Activated T-cell treated with anti-CD3 and anti-CD28 coated beads, Interleukin-2, amount 50 U/mL, for 4 hours (primary cell): ENCODE results near the gene ZNF618. TPM values are rescaled to one million over a fixed set of nuclear protein-coding genes. Genes with fewer than 3 reads are reported as not detected.

Experiments used
- ATAC-seq, 2 donors: fragments of 200-7000 bp; cut with Tn5 transposase; one replicate each; pipeline ENCODE4 v1.10.0; 2021
- DNase-seq: peaks from one replicate; pipeline ENCODE4 v3.0.0-alpha.2; 2020
- H3K27me3 Mint-ChIP-seq: one replicate; pipeline ENCODE4 v1.8.0; 2021; ENCODE audit warnings: low read depth, mixed read lengths
- H3K36me3 Mint-ChIP-seq: one replicate; pipeline ENCODE4 v1.8.0; 2022; ENCODE audit warnings: mixed read lengths; ENCODE audit not compliant: insufficient read depth
- H3K4me1 Mint-ChIP-seq: one replicate; pipeline ENCODE4 v1.8.0; 2021; ENCODE audit warnings: low read depth, mixed read lengths
- H3K4me3 Mint-ChIP-seq: one replicate; pipeline ENCODE4 v1.8.0; 2021; ENCODE audit warnings: mild to moderate bottlenecking, moderate library complexity, mixed read lengths
- H3K9me3 Mint-ChIP-seq: one replicate; pipeline ENCODE4 v1.8.0; 2021; ENCODE audit warnings: mixed read lengths
- total RNA-seq, 3 donors: library from RNA; stranded (reverse); gene quantifications; one replicate each; pipeline ENCODE4 v1.2.1, GENCODE V29; 2021

The ZNF618 gene
- total RNA-seq, result under 1 TPM; 0.19 to 0.48 (median 0.21) TPM

- peaks cover 1% of the 10 kb centered on the region for H3K4me1 Mint-ChIP-seq
- peaks cover 28% of the 10 kb centered on the region for H3K27me3 Mint-ChIP-seq
- peak within 1 kb of the TSS; percentile 81 for H3K4me3 Mint-ChIP-seq
- DNase-seq (no peak), ATAC-seq (peak; percentile 83)
- no peaks in the 10 kb centered on the region for H3K9me3 Mint-ChIP-seq
- no peaks in the 10 kb centered on the region for H3K36me3 Mint-ChIP-seq
Observed at GRCh38 chr9:113876151-113876992, at the start of gene ZNF618. Gene ZNF618 (plus strand): TSS chr9:113876309. CDS start chr9:113876381, 72 bp downstream.

- Mint-ChIP-seq H3K9me3 (peaks cover 17% of the 10 kb centered on the region), H3K36me3 (peaks cover 4% of the 10 kb centered on the region), H3K27me3 (peaks cover 12% of the 10 kb centered on the region), H3K4me3 (no peak overlapping the region), H3K4me1 (peaks cover 3% of the 10 kb centered on the region)
- DNase-seq (no peak), ATAC-seq (no peak)
Observed at GRCh38 chr9:113828221-113828620, 47.9 kb upstream of the ZNF618 start.

- Mint-ChIP-seq H3K9me3 (peaks cover 8% of the 10 kb centered on the region), H3K4me3 (no peak overlapping the region), H3K36me3 (no peaks in the 10 kb centered on the region), H3K4me1 (no peaks in the 10 kb centered on the region), H3K27me3 (peaks cover 3% of the 10 kb centered on the region)
- no peak for ATAC-seq
- DNase-seq, result no peak
Observed at GRCh38 chr9:113837334-113837733, 38.8 kb upstream of the ZNF618 start.

GRCh38 chr9:113842086-113842485 lies 34.0 kb upstream of the ZNF618 start:
- H3K36me3 Mint-ChIP-seq, result no peaks in the 10 kb centered on the region
- no peak overlapping the region for H3K4me3 Mint-ChIP-seq
- H3K27me3 Mint-ChIP-seq, result no peaks in the 10 kb centered on the region
- DNase-seq (no peak), ATAC-seq (no peak)
- peaks cover 7% of the 10 kb centered on the region for H3K9me3 Mint-ChIP-seq
- H3K4me1 Mint-ChIP-seq, result no peaks in the 10 kb centered on the region

- no peaks in the 10 kb centered on the region for H3K27me3 Mint-ChIP-seq
- no peak for DNase-seq
- no peaks in the 10 kb centered on the region for H3K4me1 Mint-ChIP-seq
- H3K36me3 Mint-ChIP-seq, result no peaks in the 10 kb centered on the region
- H3K4me3 Mint-ChIP-seq, result no peak overlapping the region
- peaks cover 8% of the 10 kb centered on the region for H3K9me3 Mint-ChIP-seq
- no peak for ATAC-seq
Observed at GRCh38 chr9:113844466-113844865, 31.6 kb upstream of the ZNF618 start.

- Mint-ChIP-seq H3K4me3 (no peak overlapping the region), H3K4me1 (peaks cover 2% of the 10 kb centered on the region), H3K27me3 (peaks cover 15% of the 10 kb centered on the region), H3K9me3 (peaks cover 21% of the 10 kb centered on the region), H3K36me3 (no peaks in the 10 kb centered on the region)
- no peak for ATAC-seq
- DNase-seq, result no peak
Observed at GRCh38 chr9:113851359-113851758, 24.8 kb upstream of the ZNF618 start.

- ATAC-seq, result peak in 1 of 2 donors; percentile 27
- Mint-ChIP-seq H3K4me1 (peaks cover 2% of the 10 kb centered on the region), H3K27me3 (peaks cover 15% of the 10 kb centered on the region)
Observed at GRCh38 chr9:113851873-113852272, 24.2 kb upstream of the ZNF618 start.

GRCh38 chr9:113853333-113853732 lies 22.8 kb upstream of the ZNF618 start:
- peaks cover 16% of the 10 kb centered on the region for H3K9me3 Mint-ChIP-seq
- H3K36me3 Mint-ChIP-seq, result no peaks in the 10 kb centered on the region
- ATAC-seq (no peak), DNase-seq (no peak)
- H3K4me1 Mint-ChIP-seq, result peaks cover 2% of the 10 kb centered on the region
- H3K27me3 Mint-ChIP-seq, result peaks cover 15% of the 10 kb centered on the region
- no peak overlapping the region for H3K4me3 Mint-ChIP-seq

More at GRCh38 chr9:113851873-113852272, 24.2 kb upstream of the ZNF618 start:
- Mint-ChIP-seq H3K36me3 (no peaks in the 10 kb centered on the region), H3K9me3 (peaks cover 19% of the 10 kb centered on the region), H3K4me3 (no peak overlapping the region)
- DNase-seq, result no peak

GRCh38 chr9:113854310-113854709 lies 21.8 kb upstream of the ZNF618 start:
- Mint-ChIP-seq H3K4me1 (peaks cover 2% of the 10 kb centered on the region), H3K27me3 (peaks cover 15% of the 10 kb centered on the region), H3K36me3 (no peaks in the 10 kb centered on the region), H3K4me3 (no peak overlapping the region), H3K9me3 (peaks cover 16% of the 10 kb centered on the region)
- no peak for DNase-seq
- no peak for ATAC-seq

GRCh38 chr9:113857875-113858274 lies 18.2 kb upstream of the ZNF618 start:
- H3K27me3 Mint-ChIP-seq, result peaks cover 27% of the 10 kb centered on the region
- H3K36me3 Mint-ChIP-seq, result no peaks in the 10 kb centered on the region
- no peaks in the 10 kb centered on the region for H3K9me3 Mint-ChIP-seq
- H3K4me1 Mint-ChIP-seq, result no peaks in the 10 kb centered on the region
- H3K4me3 Mint-ChIP-seq, result no peak overlapping the region
- DNase-seq, result no peak
- peak in 1 of 2 donors; percentile 52 for ATAC-seq

GRCh38 chr9:113858282-113858681 lies 17.8 kb upstream of the ZNF618 start:
- Mint-ChIP-seq H3K4me3 (no peak overlapping the region), H3K9me3 (no peaks in the 10 kb centered on the region), H3K36me3 (no peaks in the 10 kb centered on the region), H3K4me1 (no peaks in the 10 kb centered on the region), H3K27me3 (peaks cover 28% of the 10 kb centered on the region)
- ATAC-seq (no peak), DNase-seq (no peak)

GRCh38 chr9:113863345-113863744 lies 12.8 kb upstream of the ZNF618 start:
- ATAC-seq, result no peak
- Mint-ChIP-seq H3K4me1 (no peaks in the 10 kb centered on the region), H3K27me3 (peaks cover 27% of the 10 kb centered on the region), H3K4me3 (no peak overlapping the region), H3K36me3 (no peaks in the 10 kb centered on the region), H3K9me3 (no peaks in the 10 kb centered on the region)
- DNase-seq, result no peak

GRCh38 chr9:113868501-113868900 lies 7.6 kb upstream of the ZNF618 start:
- Mint-ChIP-seq H3K36me3 (no peaks in the 10 kb centered on the region), H3K27me3 (peaks cover 7% of the 10 kb centered on the region), H3K4me1 (no peaks in the 10 kb centered on the region), H3K9me3 (no peaks in the 10 kb centered on the region), H3K4me3 (no peak overlapping the region)
- DNase-seq (no peak), ATAC-seq (no peak)

GRCh38 chr9:113872485-113873143 lies 3.5 kb upstream of the ZNF618 start:
- ATAC-seq (no peak), DNase-seq (no peak)
- H3K36me3 Mint-ChIP-seq, result no peaks in the 10 kb centered on the region
- peaks cover 1% of the 10 kb centered on the region for H3K4me1 Mint-ChIP-seq
- no peaks in the 10 kb centered on the region for H3K9me3 Mint-ChIP-seq
- peaks cover 23% of the 10 kb centered on the region for H3K27me3 Mint-ChIP-seq
- H3K4me3 Mint-ChIP-seq, result no peak overlapping the region

GRCh38 chr9:113873446-113873845 lies 2.7 kb upstream of the ZNF618 start:
- H3K4me1 Mint-ChIP-seq, result peaks cover 1% of the 10 kb centered on the region
- peaks cover 23% of the 10 kb centered on the region for H3K27me3 Mint-ChIP-seq
- no peaks in the 10 kb centered on the region for H3K36me3 Mint-ChIP-seq
- H3K4me3 Mint-ChIP-seq, result no peak overlapping the region
- H3K9me3 Mint-ChIP-seq, result no peaks in the 10 kb centered on the region
- no peak for DNase-seq
- ATAC-seq, result no peak
